Stromal cell of bone marrow (primary cell): ENCODE results near the gene CLIC4.
"Not testable (repeated sequence)": the region's sequence is repeated elsewhere in the genome, so short reads cannot be mapped to it uniquely, and the experiment has no call there.

Experiments used
- DNase-seq: peaks from one replicate; pipeline ENCODE4 v3.0.0-alpha.2; 2012; ENCODE audit warnings: low read depth

Gene CLIC4

GRCh38 chr1:24811494-24811893 lies 66.2 kb downstream of the CLIC4 start:
- DNase-seq: not testable (repeated sequence)

GRCh38 chr1:24820221-24820620 lies 75.0 kb downstream of the CLIC4 start:
- not testable (repeated sequence) for DNase-seq

GRCh38 chr1:24822887-24823286 lies 77.6 kb downstream of the CLIC4 start:
- no peak for DNase-seq

GRCh38 chr1:24823486-24823885 lies 78.2 kb downstream of the CLIC4 start:
- DNase-seq: not testable (repeated sequence)

- DNase-seq: no peak
Observed at GRCh38 chr1:24825174-24825573, 79.9 kb downstream of the CLIC4 start.

GRCh38 chr1:24826510-24826909 lies 81.3 kb downstream of the CLIC4 start:
- no peak for DNase-seq

GRCh38 chr1:24827379-24828135 lies 82.3 kb downstream of the CLIC4 start:
- DNase-seq: no peak

- no peak for DNase-seq
Observed at GRCh38 chr1:24828183-24828886, 83.1 kb downstream of the CLIC4 start.

GRCh38 chr1:24828887-24829192 lies 83.6 kb downstream of the CLIC4 start:
- no peak for DNase-seq

GRCh38 chr1:24830680-24831272 lies 85.5 kb downstream of the CLIC4 start:
- DNase-seq: peak; percentile 35

GRCh38 chr1:24841593-24841992 lies 96.3 kb downstream of the CLIC4 start:
- DNase-seq: no peak

- no peak for DNase-seq
Observed at GRCh38 chr1:24846671-24847070, 101.4 kb downstream of the CLIC4 start.

GRCh38 chr1:24847995-24848881 lies 103.0 kb downstream of the CLIC4 start:
- peak; percentile 63 for DNase-seq

- DNase-seq: no peak
Observed at GRCh38 chr1:24849672-24850295, 104.5 kb downstream of the CLIC4 start.

GRCh38 chr1:24850328-24850920 lies 105.2 kb downstream of the CLIC4 start:
- DNase-seq: no peak

- DNase-seq: no peak
Observed at GRCh38 chr1:24853649-24854048, 108.4 kb downstream of the CLIC4 start.

- DNase-seq: no peak
Observed at GRCh38 chr1:24855474-24855873, 110.2 kb downstream of the CLIC4 start.

GRCh38 chr1:24856787-24857506 lies 111.7 kb downstream of the CLIC4 start:
- DNase-seq: no peak

- no peak for DNase-seq
Observed at GRCh38 chr1:24857507-24858133, 112.4 kb downstream of the CLIC4 start.

- no peak for DNase-seq
Observed at GRCh38 chr1:24858277-24858676, 113.0 kb downstream of the CLIC4 start.
